A172 (cell line): Measurements from ENCODE around the gene MAP4K2. TPM values are rescaled to one million over a fixed set of nuclear protein-coding genes. Genes with fewer than 3 reads are reported as not detected.
"Not testable (repeated sequence)": the region's sequence is repeated elsewhere in the genome, so short reads cannot be mapped to it uniquely, and the experiment has no call there.

ENCODE experiments used
- DNase-seq: peaks from one replicate; pipeline ENCODE4 v3.0.0-alpha.2; 2015; ENCODE audit warnings: low spot score
- total RNA-seq: library from RNA; depleted of rRNA; stranded (reverse); fragments of >200 nt; shearing (Covaris generic); gene quantifications from 2 replicates; pipeline ENCODE4 v1.2.3, GENCODE V29; 2014

MAP4K2 gene
- total RNA-seq, 1 experiment from 2014 or later: 40.5 TPM

DNA sequence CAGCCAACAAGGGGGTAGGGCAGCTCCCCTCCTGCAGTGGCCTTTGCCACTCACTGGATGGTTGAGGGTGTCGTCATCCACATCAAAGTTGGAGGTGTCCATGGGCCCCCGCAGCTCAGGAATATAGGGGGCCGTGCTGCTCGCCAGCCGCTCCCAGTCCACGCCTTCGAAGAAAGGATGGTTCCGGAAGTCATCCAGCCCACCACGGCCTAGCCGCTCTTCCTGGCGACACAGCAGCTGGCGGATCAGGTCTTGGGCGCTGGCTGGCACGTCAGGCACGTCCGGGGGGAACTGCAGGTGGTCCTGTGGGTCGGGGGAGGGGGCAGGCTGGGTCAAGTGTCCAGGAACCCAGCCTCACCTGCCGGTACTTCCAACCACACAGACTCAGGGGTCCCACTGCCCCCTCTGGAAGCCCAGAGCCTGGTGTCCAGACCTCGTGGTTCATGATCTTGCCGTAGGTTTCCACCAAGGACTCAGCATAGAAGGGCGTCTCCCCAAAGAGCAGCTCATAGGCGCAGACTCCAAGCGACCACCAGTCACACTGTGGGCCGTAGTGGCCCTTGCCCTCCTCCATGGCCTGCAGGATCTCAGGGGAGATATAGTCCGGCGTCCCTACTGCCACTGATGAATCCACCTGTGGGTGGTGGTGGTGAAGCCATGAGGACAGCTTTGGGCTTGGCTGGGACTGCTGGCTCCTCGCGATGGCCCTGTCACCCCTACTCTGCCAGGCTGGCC lies 35.8 kb upstream of the MAP4K2 start:
- DNase-seq: no peak

DNA sequence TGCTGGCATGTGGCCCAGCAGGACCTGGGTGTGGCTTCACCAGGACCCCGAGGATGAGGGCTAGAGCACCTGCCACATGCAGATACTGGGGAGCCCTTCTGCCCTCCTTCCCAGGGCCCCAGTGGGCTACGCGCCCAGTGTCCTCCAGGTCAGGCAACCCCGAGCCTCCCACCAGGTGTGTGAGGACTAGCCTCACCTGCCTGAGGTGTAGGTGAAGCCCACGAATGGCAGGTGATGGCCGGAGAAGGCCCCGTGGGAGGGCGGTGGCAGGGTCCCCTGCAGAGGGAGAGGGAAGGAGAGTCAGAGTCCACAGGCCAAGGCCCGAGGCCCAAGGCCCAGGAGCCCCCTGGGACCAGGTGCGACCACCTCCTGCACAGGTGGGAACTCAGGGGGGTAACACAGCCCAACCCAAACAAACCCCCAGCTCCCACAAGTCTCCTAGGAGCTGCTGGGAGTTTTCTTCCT lies 34.9 kb upstream of the MAP4K2 start:
- DNase-seq: no peak

DNA sequence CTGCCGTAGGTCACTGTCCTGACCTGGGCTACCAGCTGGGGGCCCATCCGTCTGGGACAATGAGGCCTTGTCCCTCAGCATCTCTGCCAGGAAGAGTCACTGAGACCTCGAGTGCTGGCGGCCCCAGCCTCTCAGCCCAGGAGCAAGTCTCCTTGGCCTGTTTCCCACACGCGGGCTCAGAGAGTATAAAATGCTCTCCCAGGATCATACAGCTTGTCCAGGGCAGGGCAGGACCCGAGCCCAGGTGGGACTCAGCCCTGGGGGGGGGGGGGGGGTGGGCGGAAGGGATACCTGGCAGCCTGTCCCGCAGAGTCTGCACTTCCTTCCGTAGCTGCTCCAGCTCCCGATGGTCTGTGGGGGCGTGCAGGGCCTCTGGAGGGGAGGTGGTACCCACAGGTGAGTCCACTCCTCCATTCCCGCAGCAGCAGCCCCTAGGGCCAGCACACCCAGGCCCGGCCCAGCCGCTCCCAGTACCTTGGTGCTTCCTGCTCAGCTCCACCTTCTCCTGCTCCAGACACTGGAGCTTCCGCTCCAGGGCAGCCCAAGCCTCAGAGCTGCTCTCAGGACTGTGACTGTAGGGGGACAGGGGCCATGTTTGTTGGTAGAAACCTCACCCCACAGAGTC lies 33.5 kb upstream of the MAP4K2 start:
- DNase-seq: no peak

DNA sequence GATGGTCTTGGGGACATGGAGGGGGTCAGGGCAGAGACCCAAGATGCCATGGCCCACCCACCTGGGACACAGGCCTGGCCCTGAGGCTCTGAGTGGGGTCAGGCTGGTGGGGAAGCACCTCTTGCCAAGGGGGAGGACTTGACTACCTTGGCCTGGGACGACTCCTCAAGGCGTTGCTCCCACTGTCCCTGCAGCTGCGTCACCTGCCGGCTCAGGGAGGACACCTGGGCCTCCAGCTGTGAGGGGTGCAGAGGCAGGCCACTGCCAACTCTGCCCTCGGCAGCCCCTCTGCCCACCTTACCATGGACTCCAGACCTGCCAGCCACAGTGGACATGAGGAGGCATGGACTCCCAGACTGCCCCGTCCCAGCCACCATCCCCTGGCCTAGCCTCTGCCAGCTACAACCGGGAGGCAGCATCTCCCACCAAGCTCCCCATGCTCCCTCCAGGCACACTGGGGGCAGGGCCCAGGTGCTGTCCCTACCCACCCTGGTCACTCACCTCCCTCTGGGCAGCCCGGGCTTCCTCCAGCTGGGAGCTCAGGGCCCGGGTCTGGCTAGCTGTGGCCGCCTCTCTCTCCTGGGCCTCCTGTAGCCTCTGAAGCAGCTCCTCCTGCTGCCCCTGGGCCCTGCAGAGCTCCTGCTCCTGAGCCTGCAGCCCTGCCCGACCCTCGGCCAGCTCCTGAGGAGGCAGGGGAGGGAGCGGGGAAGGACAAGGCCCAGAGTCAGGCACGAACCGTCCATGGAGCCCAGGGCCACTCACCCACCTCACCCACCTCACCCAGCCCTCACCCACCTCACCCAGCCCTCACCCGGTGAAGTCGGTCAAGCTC lies 32.8 kb upstream of the MAP4K2 start:
- no peak for DNase-seq

DNA sequence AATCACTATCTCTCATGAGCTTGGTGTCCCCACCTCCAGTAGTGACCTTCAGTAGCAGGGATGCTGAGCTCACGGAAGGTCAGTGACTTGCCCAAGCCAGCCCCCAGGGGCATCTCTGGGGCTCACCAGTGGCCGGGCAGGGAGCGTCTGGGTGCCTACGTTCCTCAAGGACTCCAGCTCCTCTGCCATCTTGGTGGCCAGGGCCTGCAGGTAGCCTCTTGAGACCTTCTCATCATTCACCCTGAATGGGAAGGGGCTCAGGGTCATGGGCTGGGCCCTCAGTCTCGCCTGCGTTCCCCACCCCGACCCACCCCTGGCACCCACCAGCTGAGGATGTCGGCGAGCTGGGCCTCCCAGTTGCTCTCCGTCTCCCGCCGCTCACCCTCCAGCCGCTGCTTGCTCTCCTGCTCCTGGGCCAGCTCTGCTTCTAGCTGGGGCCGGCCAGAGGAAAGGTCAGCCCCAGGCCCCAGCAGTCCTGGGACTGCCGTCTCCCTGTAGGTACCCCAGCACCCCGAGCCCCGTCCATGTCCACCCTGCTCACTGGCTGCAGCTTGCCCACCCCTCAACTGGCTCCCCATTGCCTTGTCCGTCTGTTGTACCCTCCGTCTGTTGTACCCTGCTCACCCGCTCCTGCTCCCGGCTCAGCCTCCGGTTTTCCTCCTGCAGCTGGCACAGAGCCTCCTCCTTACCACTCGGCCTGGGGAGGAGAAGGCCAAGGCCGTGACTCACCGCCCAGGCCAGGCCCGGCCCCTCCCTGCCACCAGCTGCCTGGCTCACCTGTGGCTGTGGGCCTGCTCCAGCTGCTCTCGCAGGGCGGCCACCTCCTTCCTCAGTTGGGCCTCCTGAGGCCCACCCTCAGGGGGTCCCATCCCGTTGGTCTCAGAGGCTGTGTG lies 32.0 kb upstream of the MAP4K2 start:
- peak; percentile 83 for DNase-seq

DNA sequence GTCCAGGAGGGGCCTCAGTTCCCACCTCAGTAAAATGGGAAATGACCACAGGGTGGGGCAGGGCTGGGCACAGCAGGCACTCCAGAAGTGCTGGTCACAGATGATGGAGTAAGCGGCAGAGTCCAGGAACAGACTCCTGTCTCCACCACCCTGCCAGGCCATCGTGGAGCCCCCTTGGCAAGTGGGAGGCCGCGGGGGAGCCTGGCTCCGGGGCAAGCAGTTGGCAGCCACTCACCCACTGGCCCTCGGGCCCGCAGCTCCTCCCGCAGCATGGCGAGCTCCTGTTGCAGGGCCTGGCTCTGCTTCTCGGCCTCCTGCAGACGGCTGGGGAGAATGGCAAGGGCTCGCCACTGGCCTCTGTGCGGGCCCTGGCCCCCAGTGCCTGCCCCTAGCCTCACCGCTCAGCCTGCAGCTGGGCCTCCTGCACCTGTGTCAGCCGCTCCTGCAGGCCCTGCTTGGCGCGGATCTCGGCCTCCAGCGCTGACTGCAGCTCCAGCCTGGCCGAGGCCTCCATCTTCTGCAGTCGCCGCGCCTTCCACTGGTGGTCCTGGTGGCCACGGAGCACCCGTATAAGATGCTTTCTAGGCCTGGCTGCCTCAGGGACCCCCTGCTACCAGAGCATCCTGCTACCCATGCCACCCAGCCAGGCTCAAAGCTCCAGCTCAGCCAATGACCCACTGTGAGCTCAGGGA lies 31.2 kb upstream of the MAP4K2 start:
- DNase-seq: no peak

DNA sequence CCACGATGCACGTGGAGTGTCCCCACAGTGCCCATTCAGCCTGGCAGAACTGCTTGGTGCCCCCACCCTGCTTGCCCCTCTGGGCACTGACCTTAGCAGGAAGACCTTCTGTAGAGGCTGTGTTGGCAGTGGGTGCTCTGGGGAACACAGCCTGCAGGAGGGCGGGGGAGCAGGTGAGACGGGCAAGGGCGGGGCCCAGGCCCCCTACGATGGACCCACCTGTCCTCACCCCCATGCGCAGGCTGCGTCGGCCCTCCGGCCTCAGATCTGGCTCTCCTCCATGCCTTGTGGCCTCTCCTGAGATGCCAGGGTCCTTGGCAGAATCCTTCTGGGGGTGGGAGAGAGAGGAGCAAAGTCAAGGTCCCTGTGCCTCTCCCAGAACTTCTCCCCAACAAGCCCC lies 30.5 kb upstream of the MAP4K2 start:
- DNase-seq: no peak

DNA sequence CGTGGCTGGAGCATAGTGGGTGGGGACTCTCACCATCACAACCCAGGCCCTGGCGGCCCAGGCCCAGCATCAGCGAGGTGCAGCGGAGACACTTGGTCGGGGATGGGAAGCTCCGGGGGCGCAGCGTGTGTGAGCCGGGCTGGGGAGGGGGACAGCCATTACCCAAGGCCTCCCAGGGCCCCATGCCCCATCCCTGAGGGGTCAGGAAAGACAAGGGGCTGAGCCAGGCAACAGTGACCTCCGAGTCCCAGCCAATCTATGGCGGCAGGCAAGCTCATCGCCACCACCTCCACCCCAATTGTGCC lies 30.1 kb upstream of the MAP4K2 start:
- DNase-seq: no peak

DNA sequence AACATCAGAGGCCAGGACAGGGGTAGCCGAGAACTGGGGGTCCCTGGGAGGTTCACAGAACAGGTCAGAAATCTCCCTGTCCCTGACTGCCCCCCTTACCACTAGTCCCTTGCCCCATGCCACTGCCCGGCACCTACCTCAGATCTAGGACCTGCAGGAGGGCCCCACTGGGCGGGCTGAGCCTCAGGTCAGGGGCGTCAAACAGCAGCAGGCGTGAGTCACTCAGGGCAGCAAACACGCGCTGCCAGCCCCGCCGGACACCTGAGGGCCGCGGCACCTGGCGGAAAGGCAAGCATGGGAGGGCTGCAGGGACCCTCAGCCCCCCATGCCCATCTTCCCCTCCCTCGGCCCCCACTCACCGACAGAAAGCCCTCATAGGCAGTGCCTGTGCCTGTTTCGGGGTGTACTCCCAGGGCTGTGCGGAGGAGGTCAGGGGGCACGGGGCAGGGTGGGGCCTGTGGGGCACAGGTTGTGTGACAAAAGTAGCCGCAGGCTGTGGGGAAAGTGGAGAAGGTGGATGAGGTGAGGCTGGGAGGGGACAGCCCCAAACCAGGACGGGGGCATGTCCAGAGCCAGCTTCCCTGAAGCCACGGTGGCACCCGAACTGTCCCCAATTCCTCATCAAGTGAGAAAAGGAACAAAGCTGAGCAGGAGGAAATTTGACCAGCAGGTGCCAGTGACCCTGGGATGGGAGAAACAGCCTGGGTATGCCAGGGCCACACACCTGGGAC lies 29.6 kb upstream of the MAP4K2 start:
- no peak for DNase-seq

DNA sequence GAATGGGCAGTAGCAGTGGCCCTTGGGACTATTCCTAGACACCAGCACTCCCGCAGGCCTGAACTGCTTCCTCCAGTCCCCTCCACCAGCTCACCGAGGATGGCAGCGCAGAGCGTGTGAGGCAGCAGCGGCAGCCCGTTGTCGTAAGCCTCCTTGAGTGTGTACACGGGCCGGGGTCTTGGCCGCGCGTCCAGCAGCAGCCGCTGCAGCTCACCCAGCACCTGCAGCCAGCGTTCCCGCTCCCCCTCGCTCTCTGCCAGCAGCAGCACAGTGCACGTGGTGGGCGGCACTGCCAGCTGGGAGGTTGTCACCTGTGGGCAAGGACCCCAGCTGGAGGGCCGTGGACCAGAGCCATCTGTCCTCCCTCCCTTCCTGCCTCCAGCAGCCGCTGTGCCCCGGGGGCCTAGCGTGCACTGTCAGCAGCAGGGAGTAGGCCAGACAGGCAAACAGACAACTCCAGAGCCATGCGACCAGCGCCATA lies 28.4 kb upstream of the MAP4K2 start:
- no peak for DNase-seq

DNA sequence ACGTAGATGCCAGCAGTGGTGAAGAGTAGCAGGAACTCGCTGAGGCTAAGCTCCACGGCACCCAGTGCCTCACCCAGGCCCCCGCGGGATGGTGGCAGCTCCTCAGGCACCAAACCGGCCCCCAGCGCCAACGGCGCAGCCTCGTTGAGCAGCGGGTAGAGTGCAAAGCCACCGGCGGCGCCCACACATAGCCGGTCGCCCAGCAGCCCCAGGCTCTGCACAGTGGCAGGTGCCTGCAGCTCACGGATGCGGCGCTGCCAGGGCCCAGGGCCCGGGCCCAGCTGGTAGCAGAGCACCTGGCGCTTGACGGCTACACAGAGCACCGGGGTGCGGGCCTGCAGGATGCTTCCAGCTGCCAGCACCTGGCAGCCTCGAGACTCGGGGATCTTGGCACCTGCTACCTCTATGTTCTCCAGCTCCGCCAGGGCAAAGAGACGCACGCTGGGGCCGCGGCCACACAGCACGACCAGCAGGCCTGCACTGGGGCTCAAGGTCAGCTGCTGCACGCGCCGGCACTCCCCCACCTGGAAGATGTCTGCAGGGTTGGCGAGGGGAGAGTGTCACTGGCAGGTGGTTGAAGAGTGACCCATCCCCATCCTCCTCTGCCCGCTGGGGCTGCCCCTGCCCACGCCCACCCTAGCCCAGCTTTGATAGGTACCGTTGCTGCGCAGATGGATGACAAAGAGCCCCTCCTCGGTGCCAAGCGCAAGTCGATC lies 26.7 kb upstream of the MAP4K2 start:
- no peak for DNase-seq

DNA sequence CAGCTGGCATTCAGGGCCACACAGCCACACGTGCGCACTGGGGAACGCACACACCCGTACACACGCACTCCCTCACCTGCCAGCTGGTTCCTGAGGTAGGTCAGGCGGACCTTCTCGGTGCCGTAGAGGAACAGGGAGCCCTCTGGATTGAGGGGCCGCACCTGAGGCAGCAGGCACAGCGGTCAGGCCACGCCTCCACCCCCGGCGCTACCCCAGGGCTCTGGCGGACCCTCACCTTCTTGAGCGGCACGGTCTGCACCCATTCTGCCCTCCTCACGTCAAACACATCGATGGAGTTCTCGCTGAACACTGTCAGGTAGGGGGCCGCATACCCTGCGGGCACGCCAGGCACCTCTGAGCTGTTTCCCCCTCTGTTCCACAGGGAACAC lies 24.4 kb upstream of the MAP4K2 start:
- no peak for DNase-seq

DNA sequence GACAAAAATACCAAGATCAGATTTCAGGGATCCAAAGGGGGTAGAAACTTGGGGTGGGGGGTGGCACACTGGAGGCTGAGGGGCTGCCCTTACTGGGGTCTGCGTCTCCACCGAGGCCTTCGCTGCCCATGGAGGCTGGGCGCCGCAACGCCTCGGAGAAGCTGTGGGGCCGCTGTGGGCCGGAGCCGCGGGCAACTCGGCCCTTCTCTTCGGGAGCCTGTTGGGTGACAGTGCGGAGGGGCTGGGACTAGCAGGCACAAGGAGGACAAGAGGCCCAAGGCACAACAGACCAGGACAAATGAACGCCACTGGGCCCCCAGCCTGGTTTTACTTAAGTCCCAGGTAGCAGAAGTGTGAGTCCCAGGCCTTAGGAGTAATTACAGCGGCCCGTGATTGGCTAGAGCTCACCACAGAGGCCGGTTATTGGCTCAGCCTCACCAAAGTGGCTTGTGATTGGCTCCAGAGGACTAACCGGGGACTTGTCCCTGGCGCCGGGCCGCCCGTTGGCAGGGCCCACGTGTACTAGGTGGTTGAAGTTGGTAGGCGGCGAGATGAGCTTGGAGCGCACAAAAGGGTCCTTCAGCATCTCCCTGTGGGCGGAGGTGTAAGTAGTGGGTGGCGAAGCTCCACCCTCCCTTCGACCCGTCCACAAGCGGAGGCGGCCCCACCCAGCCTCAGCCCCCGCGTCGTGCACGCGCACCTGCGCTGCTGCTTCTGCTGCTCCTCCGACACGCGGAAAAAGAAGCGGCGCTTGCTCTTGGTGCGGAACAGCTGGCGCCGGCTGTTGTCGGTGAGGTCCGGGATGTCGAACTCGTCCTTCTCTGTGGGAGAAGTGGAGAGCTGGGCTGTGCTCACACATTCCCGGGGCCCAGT lies 23.8 kb upstream of the MAP4K2 start:
- DNase-seq: no peak

DNA sequence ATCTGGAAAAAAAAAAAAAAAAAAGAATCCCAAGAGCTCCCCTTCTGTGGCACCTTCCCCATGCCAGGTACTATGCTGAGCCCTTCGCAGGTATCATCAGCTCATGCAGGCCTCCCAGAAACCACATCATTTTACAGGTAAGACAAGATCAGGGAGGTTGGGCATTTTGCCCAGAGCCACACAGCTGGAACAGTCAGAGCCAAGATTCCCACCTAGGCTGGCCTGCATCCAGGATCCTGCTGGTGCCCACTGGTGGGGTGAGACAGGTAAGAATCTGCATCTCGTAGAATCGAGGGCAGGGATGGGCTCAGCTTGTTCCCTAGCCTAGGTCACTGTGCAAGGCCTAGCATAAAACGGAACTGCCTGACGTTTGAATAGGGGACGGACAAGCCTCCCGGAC lies 23.0 kb upstream of the MAP4K2 start:
- DNase-seq: no peak

DNA sequence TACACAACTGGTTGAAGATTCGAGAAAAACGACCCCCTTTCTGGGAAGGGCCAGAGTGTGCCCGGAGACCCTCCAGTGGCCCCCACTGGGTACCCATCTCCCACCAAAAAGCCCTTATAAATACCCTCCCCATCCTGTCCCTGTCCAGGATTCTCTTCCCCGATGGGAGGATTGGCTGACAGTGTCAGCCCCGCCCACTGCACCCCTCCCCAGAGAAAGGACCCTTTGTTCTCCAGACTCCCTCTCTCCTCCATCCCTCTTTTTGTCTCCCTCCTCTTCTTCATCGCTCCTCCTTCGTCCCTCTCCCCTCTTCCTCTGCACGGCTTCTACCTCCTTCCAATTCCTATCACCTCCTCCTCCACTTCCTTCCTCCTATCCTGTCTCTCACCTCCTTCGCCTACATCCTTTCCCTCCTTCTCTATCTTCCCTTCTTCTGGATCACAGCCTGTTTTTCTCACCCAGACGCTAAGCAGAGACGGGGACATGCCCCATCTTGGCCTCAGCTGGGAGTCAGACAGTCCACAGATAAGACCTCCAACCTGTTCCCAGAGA lies 20.6 kb upstream of the MAP4K2 start:
- DNase-seq: no peak

DNA sequence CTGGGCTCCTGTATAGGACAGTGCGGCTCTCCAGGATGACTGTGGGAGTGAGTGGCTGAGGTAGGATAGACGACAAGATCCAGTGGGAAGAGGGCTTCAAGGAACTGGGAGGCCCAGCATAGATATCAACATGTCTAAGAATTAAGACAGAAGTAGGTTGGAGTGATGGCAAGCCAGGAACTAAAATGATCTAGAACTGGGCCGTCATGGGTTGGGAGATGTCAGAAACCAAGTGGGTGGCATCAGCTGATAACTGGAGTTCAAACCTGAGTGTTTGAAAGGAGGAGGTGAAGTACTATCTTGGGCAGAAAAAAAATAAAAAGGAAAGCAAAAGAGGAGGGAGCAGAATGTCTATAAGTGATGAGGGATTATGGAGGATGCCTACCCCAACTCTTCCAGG lies 14.5 kb upstream of the MAP4K2 start:
- no peak for DNase-seq

DNA sequence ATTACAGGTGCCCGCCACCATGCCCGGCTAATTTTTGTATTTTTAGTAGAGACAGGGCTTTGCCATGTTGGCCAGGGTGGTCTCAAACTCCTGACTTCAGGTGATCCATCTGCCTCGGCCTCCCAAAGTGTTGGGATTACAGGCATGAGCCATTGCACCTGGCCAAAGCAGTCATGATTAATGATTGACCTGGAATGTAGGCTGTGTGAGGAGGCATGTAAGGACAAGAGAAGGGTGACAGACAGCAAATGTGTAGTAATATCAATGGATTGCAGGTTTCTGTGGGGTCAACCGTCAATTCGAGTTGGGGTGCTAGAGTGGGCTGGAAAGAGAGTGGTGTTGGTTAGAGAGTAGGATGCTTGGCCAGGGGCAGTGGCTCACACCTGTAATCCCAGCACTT lies 12.4 kb upstream of the MAP4K2 start:
- not testable (repeated sequence) for DNase-seq

DNA sequence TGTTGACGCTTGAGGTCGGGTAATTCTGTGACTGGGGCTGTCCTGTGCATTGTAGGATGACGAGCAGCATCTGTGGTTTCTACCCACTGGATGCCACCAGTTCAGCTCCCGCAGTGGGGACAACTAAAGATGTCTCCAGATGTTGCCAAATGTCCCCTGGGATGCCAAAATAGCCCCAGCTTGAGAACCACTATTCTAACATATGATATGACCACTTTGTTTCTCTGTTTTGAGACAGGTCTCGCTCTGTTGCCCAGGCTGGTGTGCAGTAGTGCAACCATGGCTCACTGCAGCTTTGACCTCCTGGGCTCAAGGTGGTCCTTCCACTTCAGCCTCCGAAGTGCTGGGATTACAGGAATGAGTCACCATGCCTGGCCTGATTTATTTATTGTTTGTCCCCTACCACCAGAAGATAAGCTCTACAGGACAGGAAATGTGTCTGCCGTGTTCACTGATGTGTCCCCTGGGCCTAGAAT lies 11.7 kb upstream of the MAP4K2 start:
- DNase-seq: peak; percentile 53
